ENCODE results near the gene DNASE1L1.

The DNASE1L1 gene

GRCh38 chrX:154449618-154450017 lies 40.6 kb upstream of the DNASE1L1 start:
- Mint-ChIP-seq H3K4me3 (no peak overlapping the region), H3K4me1 (no peaks in the 10 kb centered on the region), H3K9me3 (peaks cover 20% of the 10 kb centered on the region), H3K27me3 (ENCODE audit: low read depth) (no peaks in the 10 kb centered on the region), H3K36me3 (ENCODE audit: low read depth) (peaks cover 21% of the 10 kb centered on the region), H3K27ac (no peak overlapping the region)
- TF ChIP-seq, protein P1, sequence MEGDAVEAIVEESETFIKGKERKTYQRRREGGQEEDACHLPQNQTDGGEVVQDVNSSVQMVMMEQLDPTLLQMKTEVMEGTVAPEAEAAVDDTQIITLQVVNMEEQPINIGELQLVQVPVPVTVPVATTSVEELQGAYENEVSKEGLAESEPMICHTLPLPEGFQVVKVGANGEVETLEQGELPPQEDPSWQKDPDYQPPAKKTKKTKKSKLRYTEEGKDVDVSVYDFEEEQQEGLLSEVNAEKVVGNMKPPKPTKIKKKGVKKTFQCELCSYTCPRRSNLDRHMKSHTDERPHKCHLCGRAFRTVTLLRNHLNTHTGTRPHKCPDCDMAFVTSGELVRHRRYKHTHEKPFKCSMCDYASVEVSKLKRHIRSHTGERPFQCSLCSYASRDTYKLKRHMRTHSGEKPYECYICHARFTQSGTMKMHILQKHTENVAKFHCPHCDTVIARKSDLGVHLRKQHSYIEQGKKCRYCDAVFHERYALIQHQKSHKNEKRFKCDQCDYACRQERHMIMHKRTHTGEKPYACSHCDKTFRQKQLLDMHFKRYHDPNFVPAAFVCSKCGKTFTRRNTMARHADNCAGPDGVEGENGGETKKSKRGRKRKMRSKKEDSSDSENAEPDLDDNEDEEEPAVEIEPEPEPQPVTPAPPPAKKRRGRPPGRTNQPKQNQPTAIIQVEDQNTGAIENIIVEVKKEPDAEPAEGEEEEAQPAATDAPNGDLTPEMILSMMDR (IDR thresholded peaks at IDR 0.05; ENCODE audit: unreplicated experiment in 3 of 3), result no peak

- H3K4me1 Mint-ChIP-seq, result no peaks in the 10 kb centered on the region
- H3K4me3 Mint-ChIP-seq, result no peak overlapping the region
- no peaks in the 10 kb centered on the region for H3K27me3 Mint-ChIP-seq (ENCODE audit: low read depth)
- H3K36me3 Mint-ChIP-seq (ENCODE audit: low read depth), result peaks cover 15% of the 10 kb centered on the region
- TF ChIP-seq, protein P1 (IDR thresholded peaks at IDR 0.05; ENCODE audit: unreplicated experiment in 3 of 3), result no peak
- H3K27ac Mint-ChIP-seq, result no peak overlapping the region
- H3K9me3 Mint-ChIP-seq, result peaks cover 15% of the 10 kb centered on the region
Measured at GRCh38 chrX:154448484-154448883, 39.4 kb upstream of the DNASE1L1 start.

- Mint-ChIP-seq H3K36me3 (ENCODE audit: low read depth) (peaks cover 9% of the 10 kb centered on the region), H3K27ac (no peak overlapping the region), H3K4me1 (no peaks in the 10 kb centered on the region), H3K9me3 (peaks cover 13% of the 10 kb centered on the region), H3K27me3 (ENCODE audit: low read depth) (no peaks in the 10 kb centered on the region), H3K4me3 (peak overlapping the region; percentile 49 to 66 (median 51))
- TF ChIP-seq, protein P1 (IDR thresholded peaks at IDR 0.05; ENCODE audit: unreplicated experiment in 3 of 3), result no peak
Measured at GRCh38 chrX:154446430-154446829, 37.4 kb upstream of the DNASE1L1 start.

DNA sequence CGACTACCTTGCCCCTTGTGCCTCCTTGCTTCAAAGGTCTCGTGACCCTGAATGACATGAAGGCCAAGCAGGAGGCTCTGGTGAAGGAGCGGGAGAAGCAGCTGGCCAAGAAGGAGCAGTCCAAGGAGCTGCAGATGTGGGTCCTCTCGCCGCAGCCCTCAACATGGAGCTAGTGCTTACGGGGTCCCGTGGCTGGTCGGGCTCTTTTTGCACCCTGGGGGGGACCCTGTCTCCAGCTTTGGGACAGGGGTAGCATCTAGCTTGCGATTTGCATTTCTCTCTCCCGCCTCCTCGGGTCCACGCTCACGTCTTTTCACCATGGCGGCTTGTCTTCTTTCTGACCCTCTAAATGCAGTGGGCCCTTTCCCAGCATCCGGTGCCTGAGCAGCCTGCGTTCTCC lies 36.7 kb upstream of the DNASE1L1 start:
- Mint-ChIP-seq H3K4me1 (no peaks in the 10 kb centered on the region), H3K9me3 (peaks cover 13% of the 10 kb centered on the region), H3K36me3 (ENCODE audit: low read depth) (peaks cover 9% of the 10 kb centered on the region), H3K27ac (no peak overlapping the region), H3K27me3 (ENCODE audit: low read depth) (no peaks in the 10 kb centered on the region), H3K4me3 (peak overlapping the region; percentile 49 to 66 (median 51))
- TF ChIP-seq, protein P1 (IDR thresholded peaks at IDR 0.05; ENCODE audit: unreplicated experiment in 3 of 3), result no peak

- peak overlapping the region; percentile 24 to 34 (median 32) for H3K4me3 Mint-ChIP-seq
- no peaks in the 10 kb centered on the region for H3K27me3 Mint-ChIP-seq (ENCODE audit: low read depth)
- H3K36me3 Mint-ChIP-seq (ENCODE audit: low read depth), result peaks cover 11% of the 10 kb centered on the region
- no peak overlapping the region for H3K27ac Mint-ChIP-seq
- TF ChIP-seq, protein P1 (IDR thresholded peaks at IDR 0.05; ENCODE audit: unreplicated experiment in 3 of 3), result no peak
- no peaks in the 10 kb centered on the region for H3K4me1 Mint-ChIP-seq
- H3K9me3 Mint-ChIP-seq, result peaks cover 13% of the 10 kb centered on the region
Measured at GRCh38 chrX:154444755-154445246, 35.7 kb upstream of the DNASE1L1 start.

DNA sequence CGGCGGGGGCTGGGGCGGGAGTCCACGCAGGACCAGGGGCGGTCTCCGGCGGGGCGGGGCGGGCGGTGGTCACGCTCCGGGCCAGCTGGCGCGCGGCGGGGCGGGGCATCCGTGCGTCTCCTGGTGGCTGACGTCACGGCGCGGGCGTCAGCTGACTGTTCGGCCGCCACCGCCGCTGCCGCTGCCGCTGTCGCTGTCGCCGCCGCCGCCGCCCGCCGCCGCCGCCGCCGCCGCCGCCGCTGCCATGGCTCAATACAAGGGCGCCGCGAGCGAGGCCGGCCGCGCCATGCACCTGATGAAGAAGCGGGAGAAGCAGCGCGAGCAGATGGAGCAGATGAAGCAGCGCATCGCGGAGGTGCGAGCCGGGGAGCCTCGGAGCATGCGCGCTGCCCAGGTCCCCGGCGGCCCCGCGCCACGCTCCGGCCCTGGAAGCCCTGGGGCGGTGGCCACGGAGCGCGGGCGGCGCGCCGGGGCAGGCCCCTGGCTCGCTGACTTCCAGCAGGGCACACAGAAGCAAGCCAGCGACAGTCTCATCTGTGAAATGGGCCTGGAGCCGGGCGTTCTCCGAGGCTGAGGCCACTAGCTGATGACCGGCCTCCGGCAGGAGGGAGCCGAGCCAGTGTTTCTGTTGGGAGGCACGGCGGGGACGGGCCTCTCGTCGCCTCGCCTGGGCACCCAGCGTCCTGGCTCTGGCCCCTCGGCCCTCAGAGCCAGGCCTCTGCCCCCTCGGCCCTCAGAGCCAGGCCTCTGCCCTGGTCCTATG lies 35.1 kb upstream of the DNASE1L1 start, which contains the start of gene FAM50A:
FAM50A (plus strand) TSS at position 150 of the 763 bp plus-strand sequence; CDS start at position 245, 95 bp downstream.
- Mint-ChIP-seq H3K36me3 (ENCODE audit: low read depth) (peaks cover 12% of the 10 kb centered on the region), H3K4me3 (peak within 1 kb of the TSS; percentile 79 to 84 (median 82)), H3K27me3 (ENCODE audit: low read depth) (no peaks in the 10 kb centered on the region), H3K4me1 (no peaks in the 10 kb centered on the region), H3K27ac (peak within 1 kb of the TSS; percentile 31 to 72 (median 42)), H3K9me3 (peaks cover 13% of the 10 kb centered on the region)
- TF ChIP-seq, protein P1 (IDR thresholded peaks at IDR 0.05; ENCODE audit: unreplicated experiment in 3 of 3), result no peak
